HEK293T (cell line): ENCODE data around the gene EPOP.

Experiments
- CTCF ChIA-PET: fragments of 350-600 bp; formaldehyde crosslinking; extraction: SDS; loops from one replicate; lab custom pipeline; 2021; ENCODE audit warnings: antibody characterized with exemption, inconsistent platforms; lab: Yijun Ruan, JAX
- POLR2A ChIA-PET: fragments of 350-600 bp; formaldehyde crosslinking; extraction: SDS; loops from one replicate; lab custom pipeline; 2020; ENCODE audit warnings: antibody characterized with exemption, inconsistent platforms; lab: Yijun Ruan, JAX
- DNase-seq: peaks from one replicate; pipeline ENCODE4 v3.0.0; 2012; ENCODE audit warnings: mixed read lengths; ENCODE audit errors: extremely low spot score
- ARNT ChIP-seq: fragments of 450-650 bp; IDR thresholded peaks from 2 replicates; pipeline ENCODE4 v1.6.1; 2017; ENCODE audit warnings: mild to moderate bottlenecking
- BHLHE40 ChIP-seq: fragments of 450-650 bp; IDR thresholded peaks from 2 replicates; pipeline ENCODE4 v1.6.1; 2016; ENCODE audit warnings: mild to moderate bottlenecking, moderate library complexity, borderline replicate concordance
- CTBP1 ChIP-seq: fragments of 450-650 bp; IDR thresholded peaks from 2 replicates; pipeline ENCODE4 v1.6.1; 2016; ENCODE audit warnings: borderline replicate concordance
- ELF4 ChIP-seq: fragments of 450-650 bp; IDR thresholded peaks from 2 replicates; pipeline ENCODE4 v1.6.1; 2017; ENCODE audit warnings: antibody characterized with exemption
- FOXA1 ChIP-seq: fragments of 450-650 bp; IDR thresholded peaks from 2 replicates; pipeline ENCODE4 v1.6.1; 2016; ENCODE audit warnings: mild to moderate bottlenecking
- FOXK2 ChIP-seq: fragments of 450-650 bp; IDR thresholded peaks from 2 replicates; pipeline ENCODE4 v1.6.1; 2016; ENCODE audit warnings: mild to moderate bottlenecking
- FOXM1 ChIP-seq: fragments of 450-650 bp; IDR thresholded peaks from 2 replicates; pipeline ENCODE4 v1.6.1; 2017; ENCODE audit warnings: mild to moderate bottlenecking, borderline replicate concordance
- HDGF ChIP-seq: fragments of 450-650 bp; IDR thresholded peaks from 2 replicates; pipeline ENCODE4 v1.6.1; 2017; ENCODE audit warnings: antibody characterized with exemption, borderline replicate concordance
- L3MBTL2 ChIP-seq: fragments of 450-650 bp; conservative IDR thresholded peaks from 2 replicates; pipeline ENCODE4 v1.6.1; 2016; ENCODE audit warnings: mild to moderate bottlenecking
- LEF1 ChIP-seq: fragments of 450-650 bp; IDR thresholded peaks from 2 replicates; pipeline ENCODE4 v1.6.1; 2017; ENCODE audit warnings: mild to moderate bottlenecking, borderline replicate concordance
- NFRKB ChIP-seq: fragments of 450-650 bp; IDR thresholded peaks from 2 replicates; pipeline ENCODE4 v1.6.1; 2016; ENCODE audit warnings: mild to moderate bottlenecking, moderate library complexity
- SP1 ChIP-seq: fragments of 450-650 bp; IDR thresholded peaks from 2 replicates; pipeline ENCODE4 v1.6.1; 2017
- SUZ12 ChIP-seq: fragments of 450-650 bp; IDR thresholded peaks from 2 replicates; pipeline ENCODE4 v1.6.1; 2016; ENCODE audit warnings: mild to moderate bottlenecking
- TARDBP ChIP-seq: fragments of 450-650 bp; IDR thresholded peaks from 2 replicates; pipeline ENCODE4 v1.6.1; 2016
- ZNF384 ChIP-seq: fragments of 450-650 bp; IDR thresholded peaks from 2 replicates; pipeline ENCODE4 v1.6.1; 2016
- TF ChIP-seq, protein P1 (sequence below): fragments of 450-650 bp; IDR thresholded peaks from 2 replicates; pipeline ENCODE4 v1.6.1; 2016

EPOP gene

DNA sequence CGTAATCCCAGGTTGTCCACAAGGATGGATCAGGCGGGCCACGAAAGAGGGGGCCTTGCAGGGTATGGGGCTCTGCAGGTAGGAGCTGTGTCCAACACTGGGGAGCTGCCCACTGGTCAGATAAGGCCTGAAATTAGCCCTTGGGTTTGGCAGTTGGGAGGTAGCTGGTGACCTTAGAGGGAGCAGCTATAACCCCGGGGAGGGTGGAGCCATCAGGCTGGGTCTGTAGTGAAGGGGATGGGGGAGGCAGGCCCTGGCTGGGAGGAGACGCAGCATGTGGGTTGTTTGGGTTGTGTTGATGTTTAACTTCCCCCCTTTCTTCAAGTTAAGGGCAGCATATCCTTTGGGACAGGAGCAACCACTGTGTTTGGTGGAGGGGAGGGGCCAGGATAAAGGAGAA, 36.2 kb upstream of the EPOP start:
- CTCF ChIA-PET, result interaction anchor here (0.6 to 1.5 kb wide), 2 partner anchors 14 to 24 kb away, joined by 3 to 4 read pairs; no protein-coding TSS in a partner anchor
- no peak for DNase-seq
- POLR2A ChIA-PET, result interaction anchor here (0.6 to 1.7 kb wide), 5 partner anchors 8 to 137 kb away, joined by 3 to 9 read pairs (median 3); partner anchors contain the start of gene PSMB3
- TF ChIP-seq SP1 (no peak), CTBP1 (no peak), NFRKB (no peak), ARNT (no peak), FOXK2 (no peak)

DNA sequence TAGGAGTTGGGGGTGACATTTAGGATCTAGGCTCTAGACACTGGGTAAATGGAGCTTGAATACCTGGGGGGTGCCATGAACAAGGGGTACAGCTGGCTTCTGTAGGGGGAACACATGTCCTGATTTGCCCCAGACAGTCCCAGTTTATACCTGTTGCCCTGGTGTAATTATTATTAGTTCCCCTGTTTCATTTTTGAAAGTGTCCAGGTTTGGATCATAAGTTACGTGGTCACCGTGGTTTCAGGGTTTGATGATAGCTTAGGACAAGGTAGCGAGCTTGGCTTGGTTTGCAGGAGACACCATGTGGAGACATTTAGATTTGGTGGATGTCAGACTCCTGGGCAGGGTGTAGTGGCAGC, 35.8 kb upstream of the EPOP start:
- CTCF ChIA-PET, result interaction anchor here (0.6 to 1.5 kb wide), 2 partner anchors 13 to 25 kb away, joined by 3 to 4 read pairs; no protein-coding TSS in a partner anchor
- POLR2A ChIA-PET, result interaction anchor here (0.6 to 1.7 kb wide), 5 partner anchors 9 to 138 kb away, joined by 3 to 9 read pairs (median 3); partner anchors contain the start of gene PSMB3
- TF ChIP-seq FOXM1, result no peak
- no peak for TF ChIP-seq TARDBP
- TF ChIP-seq LEF1, result no peak
- TF ChIP-seq, protein P1, sequence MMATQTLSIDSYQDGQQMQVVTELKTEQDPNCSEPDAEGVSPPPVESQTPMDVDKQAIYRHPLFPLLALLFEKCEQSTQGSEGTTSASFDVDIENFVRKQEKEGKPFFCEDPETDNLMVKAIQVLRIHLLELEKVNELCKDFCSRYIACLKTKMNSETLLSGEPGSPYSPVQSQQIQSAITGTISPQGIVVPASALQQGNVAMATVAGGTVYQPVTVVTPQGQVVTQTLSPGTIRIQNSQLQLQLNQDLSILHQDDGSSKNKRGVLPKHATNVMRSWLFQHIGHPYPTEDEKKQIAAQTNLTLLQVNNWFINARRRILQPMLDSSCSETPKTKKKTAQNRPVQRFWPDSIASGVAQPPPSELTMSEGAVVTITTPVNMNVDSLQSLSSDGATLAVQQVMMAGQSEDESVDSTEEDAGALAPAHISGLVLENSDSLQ, result no peak
- TF ChIP-seq BHLHE40, result no peak
- TF ChIP-seq ELF4, result no peak
- TF ChIP-seq SP1, result no peak
- no peak for TF ChIP-seq HDGF
- TF ChIP-seq L3MBTL2, result no peak
- no peak for TF ChIP-seq CTBP1
- DNase-seq, result no peak

DNA sequence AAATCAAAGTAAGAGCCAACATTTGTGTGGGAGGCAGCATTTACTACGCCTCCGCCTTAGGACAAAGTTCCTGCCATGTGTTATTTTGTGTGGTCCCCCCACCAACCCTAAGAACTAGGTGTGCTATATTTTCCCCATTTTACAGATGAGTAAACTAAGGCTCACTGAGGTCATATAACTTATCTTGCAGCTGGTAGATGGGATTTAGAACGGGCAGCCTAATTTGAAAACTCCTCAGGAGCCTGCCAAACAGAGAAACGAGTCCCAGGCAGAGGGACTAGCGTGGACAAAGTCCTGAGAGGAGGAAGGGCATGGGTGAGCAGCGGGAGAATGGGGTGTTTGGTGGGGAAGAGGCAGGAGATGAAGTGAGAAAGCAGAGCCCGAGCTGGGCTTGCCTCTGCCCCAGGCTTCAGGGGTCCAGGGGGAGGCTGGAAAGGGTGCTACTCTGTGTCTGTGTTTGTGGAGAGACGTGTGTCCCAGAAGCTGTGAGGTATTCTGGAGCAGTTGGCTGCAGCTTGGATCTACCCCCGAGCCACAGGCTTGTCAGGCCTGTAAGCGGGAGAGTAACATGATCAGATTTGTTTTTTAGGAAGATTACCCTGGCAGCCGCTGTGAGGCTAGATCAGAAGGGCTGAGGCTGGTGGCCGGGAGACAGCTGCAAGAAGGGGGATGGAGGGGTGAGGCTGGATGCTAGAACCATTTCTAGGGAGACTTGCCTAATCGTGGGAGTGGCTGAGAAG, 35.3 kb upstream of the EPOP start:
- DNase-seq, result no peak
- ChIA-PET CTCF (interaction anchor here (0.6 to 1.5 kb wide), 2 partner anchors 13 to 25 kb away, joined by 3 to 4 read pairs; no protein-coding TSS in a partner anchor), POLR2A (interaction anchor here (0.8 to 1.7 kb wide), 6 partner anchors 9 to 42 kb away, joined by 3 to 9 read pairs (median 3); partner anchors contain the start of gene PSMB3)
- TF ChIP-seq SP1 (no peak), ELF4 (no peak), BHLHE40 (no peak)

DNA sequence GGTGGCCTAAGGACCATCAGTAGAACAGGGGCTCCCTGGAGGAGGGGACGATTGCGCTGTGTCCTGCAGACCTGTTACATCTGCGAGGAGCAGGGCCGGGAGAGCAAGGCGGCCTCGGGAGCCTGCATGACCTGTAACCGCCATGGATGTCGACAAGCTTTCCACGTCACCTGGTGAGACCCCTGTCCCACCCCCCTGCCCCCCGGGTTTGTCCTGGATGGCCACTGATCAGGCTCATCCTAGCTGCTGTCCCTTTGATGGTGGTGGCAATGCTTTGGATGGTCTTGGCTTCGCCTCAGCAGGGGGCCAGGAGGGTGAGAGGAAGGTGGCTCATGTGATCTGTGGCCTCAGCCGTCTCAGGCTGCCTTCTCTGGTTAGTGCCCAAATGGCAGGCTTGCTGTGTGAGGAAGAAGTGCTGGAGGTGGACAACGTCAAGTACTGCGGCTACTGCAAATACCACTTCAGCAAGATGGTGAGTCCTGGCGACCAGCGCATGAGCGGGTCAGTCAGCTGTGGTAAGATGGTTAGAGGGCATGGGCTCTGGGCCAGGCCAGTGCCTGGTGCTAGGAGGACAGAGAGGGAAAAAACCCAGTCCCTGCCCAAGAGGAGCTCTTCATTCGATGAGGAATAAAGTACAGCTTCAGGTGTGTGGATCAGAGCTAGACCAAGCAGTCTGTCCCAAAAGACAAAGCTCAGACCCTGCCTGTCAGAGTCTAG, 34.5 kb upstream of the EPOP start:
- CTCF ChIA-PET, result interaction anchor here (1.8 kb wide), 1 partner anchor 25 kb away, joined by 9 read pairs; no protein-coding TSS in a partner anchor

DNA sequence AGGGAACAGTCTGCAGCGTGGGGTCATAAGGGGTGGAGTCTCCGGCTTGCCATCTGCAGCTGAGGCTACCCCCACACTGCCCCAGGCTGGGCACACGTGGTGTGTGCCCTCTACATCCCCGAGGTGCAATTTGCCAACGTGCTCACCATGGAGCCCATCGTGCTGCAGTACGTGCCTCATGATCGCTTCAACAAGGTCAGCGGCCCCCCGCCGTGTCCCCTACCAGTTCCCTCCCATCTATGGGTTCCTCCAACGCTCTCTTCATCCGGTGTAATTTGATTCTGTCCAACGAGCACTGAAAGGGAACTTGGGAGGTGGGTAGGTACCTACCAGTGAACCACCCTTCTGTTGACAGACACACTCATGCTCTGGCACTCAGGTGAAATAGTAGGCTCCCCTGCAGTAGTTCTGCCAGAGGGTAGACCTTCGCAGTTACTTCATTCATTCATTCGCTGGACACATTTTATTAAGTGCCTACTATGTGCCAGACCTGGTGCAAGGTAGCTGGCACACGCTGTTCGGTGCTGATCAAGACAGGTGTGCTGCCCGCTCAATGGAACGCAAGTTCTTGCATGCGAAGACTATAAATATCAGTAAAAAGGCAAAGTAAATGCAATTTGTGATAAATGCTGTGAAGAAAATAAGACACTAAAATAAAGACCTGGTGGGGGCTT, 33.1 kb upstream of the EPOP start:
- POLR2A ChIA-PET, result interaction anchor here (1.6 to 1.7 kb wide), 2 partner anchors 10 to 23 kb away, joined by 6 read pairs; no protein-coding TSS in a partner anchor
- DNase-seq, result no peak
- CTCF ChIA-PET, result interaction anchor here (1.2 to 1.8 kb wide), 2 partner anchors 27 to 28 kb away, joined by 3 to 9 read pairs; no protein-coding TSS in a partner anchor
- TF ChIP-seq LEF1 (no peak), CTBP1 (no peak), ZNF384 (no peak), NFRKB (no peak), TARDBP (no peak), SUZ12 (no peak), FOXK2 (no peak), ARNT (no peak), BHLHE40 (no peak), FOXM1 (no peak), FOXA1 (no peak), SP1 (no peak), ELF4 (no peak), L3MBTL2 (no peak)
- TF ChIP-seq, protein P1, result no peak

More for the DNA sequence above, 34.5 kb upstream of the EPOP start:
- POLR2A ChIA-PET, result interaction anchor here (1.1 to 1.5 kb wide), 3 partner anchors 22 to 40 kb away, joined by 3 read pairs; no protein-coding TSS in a partner anchor
- no peak for DNase-seq
- no peak for TF ChIP-seq FOXM1

DNA sequence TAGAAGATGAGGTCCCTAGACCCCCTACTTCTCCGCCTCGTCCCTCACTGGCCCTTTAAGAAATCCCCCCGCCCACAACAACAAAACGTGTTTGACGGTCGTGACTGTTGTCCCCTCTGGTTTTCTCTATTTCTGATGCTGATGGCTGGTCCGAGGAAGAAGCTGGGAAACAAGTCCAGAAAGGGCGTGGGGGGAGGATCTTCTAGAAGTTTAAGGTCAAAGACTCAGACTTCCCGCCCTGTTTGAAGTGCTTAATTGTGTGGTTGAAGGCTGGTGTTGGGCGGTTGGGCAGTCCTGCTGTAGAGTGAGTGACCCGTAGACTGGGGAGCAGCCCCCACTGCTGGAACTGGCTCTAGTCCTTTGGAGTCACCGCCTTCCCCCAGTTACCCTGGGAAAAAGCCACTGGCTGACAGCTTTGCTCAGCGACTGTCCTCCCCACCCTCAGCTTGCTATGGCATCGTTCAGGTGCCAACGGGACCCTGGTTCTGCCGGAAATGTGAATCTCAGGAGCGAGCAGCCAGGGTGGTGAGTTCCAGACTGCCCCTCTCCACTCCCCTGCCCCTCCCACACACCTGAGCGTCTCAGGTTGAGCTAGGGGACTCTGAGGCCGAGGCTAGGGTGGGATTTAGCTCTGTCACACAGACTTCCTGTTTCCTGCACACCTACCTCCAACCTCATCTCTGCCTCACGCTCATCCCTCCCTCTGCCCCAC, 31.9 kb upstream of the EPOP start:
- TF ChIP-seq SP1 (no peak), ZNF384 (no peak)
- DNase-seq, result no peak
- CTCF ChIA-PET, result interaction anchor here (1.2 kb wide), 2 partner anchors 22 to 29 kb away, joined by 3 read pairs; no protein-coding TSS in a partner anchor
- POLR2A ChIA-PET, result interaction anchor here (0.7 to 1.7 kb wide), 11 partner anchors 7 to 163 kb away, joined by 3 to 9 read pairs (median 4); partner anchors contain the start of genes LASP1 and PSMB3
